SH-SY5Y (cell line): Measurements from ENCODE around the gene ANKRD2.

ENCODE experiments used
- GATA2 ChIP-seq: IDR thresholded peaks from 2 replicates; pipeline ENCODE4 v1.6.1; 2011; ENCODE audit warnings: mild to moderate bottlenecking, low read depth, low read length
- GATA3 ChIP-seq: IDR thresholded peaks from 2 replicates; pipeline ENCODE4 v1.6.1; 2011; ENCODE audit warnings: low read depth, mild to moderate bottlenecking, low read length, moderate library complexity

- no peak for TF ChIP-seq GATA2
- TF ChIP-seq GATA3: no peak
These were observed 36.5 kb downstream of the ANKRD2 start for GRCh38 chr10:97608991-97609561.
